Activated CD8-positive, alpha-beta memory T cell treated with anti-CD3 and anti-CD28 coated beads, Interleukin-2, amount 50 U/mL, for 4 hours (primary cell): ENCODE data around the gene SPATA25.
A peak's percentile ranks its signal among the peaks of the same experiment; 100 is the strongest.
"Not testable (repeated sequence)": the region's sequence is repeated elsewhere in the genome, so short reads cannot be mapped to it uniquely, and the experiment has no call there.

Experiments used
- DNase-seq: peaks from one replicate; pipeline ENCODE4 v3.0.0-alpha.2; 2020

Gene SPATA25

DNA sequence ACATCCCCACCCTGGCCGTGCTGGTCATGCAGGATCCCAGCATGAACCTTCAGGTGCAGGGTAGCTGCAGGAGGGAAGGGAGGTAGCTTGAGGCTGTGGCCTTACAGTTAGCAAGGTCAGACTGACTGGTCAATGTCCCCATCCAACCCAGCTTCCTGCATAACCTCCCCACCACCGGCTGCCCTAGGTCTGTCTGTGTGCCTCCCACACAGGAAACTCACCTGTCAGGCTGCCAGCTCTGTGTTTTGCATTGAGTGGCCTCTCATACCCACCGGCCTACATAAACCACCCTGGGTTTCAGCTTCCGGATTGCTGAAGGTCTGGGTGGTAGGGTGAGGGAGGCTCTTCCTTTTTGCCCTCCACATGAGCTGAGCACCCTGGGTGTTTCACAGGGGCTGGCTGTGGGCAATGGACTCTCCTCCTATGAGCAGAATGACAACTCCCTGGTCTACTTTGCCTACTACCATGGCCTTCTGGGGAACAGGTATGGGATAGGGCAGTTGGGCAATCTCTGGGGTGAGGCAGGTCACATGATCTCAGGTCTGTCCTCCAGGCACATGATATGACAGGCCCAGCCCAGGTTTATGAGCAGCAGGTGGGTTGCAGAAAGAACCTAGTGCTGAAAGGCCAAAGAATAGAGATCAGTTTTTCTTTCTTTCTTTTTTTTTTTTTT, 5.5 kb upstream of the SPATA25 start:
- no peak for DNase-seq

DNA sequence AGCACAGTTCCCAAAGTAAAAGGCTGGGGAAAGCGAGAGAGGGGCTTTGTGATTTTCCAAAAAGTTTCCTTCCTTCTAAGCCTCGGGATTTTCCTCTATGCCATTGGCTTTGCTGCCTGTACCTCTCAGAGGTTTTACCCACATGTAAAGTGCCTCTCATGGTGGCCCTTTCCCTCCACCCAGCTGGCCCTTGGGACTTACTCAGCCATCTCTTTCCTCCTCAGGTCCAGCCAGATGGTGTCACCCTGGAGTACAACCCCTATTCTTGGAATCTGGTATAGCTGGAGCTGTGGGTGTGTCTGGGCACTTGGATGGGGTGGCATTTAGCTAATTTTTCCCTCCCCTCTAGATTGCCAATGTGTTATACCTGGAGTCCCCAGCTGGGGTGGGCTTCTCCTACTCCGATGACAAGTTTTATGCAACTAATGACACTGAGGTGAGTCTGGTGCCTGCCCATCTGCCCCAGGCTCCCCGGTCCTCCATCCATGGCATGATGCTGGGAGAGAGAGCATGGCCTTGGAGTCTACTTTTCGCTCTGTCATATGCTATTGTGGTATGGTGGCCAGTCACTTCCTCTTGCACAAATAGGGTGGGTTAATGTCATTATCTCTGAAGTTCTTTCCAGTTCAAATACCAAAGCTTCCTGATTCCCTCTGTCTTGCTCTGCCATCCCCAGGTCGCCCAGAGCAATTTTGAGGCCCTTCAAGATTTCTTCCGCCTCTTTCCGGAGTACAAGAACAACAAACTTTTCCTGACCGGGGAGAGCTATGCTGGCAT, 4.8 kb upstream of the SPATA25 start:
- DNase-seq = no peak

DNA sequence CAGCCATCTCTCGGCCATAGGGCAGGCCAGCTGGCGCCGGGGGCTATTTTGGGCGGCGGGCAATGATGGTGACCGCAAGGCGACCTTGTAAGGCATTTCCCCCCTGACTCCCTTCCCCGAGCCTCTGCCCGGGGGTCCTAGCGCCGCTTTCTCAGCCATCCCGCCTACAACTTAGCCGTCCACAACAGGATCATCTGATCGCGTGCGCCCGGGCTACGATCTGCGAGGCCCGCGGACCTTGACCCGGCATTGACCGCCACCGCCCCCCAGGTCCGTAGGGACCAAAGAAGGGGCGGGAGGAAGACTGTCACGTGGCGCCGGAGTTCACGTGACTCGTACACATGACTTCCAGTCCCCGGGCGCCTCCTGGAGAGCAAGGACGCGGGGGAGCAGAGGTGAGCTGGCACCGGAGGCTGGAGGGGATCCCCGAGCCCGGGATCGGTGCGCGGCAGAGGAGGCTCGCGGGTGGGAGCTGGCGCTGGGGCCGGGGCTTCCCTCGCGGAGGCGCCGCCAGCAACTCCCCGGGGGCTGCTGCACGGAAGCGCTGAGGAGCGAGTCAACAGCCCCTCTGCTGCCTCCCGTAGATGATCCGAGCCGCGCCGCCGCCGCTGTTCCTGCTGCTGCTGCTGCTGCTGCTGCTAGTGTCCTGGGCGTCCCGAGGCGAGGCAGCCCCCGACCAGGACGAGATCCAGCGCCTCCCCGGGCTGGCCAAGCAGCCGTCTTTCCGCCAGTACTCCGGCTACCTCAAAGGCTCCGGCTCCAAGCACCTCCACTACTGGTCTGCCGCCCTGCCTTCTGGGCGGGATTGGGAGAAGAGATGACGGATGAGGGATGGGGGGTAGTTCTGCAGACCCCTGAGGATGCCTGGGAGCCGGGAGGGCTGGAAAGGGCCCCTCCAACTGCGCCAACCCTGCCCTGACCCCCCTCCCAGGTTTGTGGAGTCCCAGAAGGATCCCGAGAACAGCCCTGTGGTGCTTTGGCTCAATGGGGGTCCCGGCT, 3.9 kb upstream of the SPATA25 start, which contains the start of the genes CTSA and NEURL2:
TSS of gene CTSA (plus strand) at position 351 of the 999 bp plus-strand sequence. CDS start at position 585, 234 bp downstream.
TSS of gene NEURL2 (minus strand) at position 224 of the 999 bp plus-strand sequence. CDS start at position 7, 217 bp downstream.
- DNase-seq = peak; percentile 84

DNA sequence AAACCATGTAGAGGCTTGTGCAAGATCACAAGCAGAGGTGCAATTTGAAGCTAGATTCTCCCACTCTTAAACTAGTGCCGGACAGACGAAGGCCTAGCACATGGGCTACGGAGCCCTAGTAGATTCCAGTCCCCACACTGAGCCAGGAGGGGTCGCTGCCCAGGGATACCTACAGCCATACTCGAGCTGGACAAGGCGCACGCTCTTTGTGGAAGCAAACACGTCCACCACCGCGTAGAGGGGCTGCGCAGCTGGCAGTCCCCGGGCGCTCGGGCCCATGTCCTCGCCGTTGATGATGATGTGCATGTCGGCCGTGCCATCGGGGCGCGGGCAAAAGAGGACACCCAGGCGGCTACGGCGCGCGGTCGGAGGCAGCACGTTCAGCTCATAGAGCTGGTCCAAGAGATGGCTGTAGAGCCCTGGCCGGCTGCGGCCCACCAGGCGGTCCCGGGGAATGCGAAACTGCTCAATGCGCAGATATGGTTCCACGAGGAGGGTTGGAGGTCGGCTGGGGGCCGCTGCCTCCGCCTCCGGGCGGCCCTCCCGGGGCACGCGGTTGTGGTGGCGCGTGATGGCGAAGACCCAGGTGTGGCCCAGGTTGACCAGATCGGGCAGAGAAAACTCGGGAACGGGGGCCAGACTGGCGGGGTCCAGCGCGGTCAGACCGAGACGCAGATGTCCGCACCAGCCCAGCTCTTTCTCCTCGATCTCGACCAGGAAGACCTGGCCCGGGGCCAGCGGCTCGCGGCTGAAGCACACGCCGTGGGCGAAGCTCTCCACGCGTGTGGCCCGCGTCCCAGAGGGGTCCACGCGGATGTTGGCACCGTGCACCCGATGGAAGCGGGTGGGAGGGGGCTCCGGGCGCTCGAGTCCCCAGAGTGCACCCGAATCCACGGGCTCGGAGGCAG, 2.9 kb upstream of the SPATA25 start:
- DNase-seq = peak; percentile 54

DNA sequence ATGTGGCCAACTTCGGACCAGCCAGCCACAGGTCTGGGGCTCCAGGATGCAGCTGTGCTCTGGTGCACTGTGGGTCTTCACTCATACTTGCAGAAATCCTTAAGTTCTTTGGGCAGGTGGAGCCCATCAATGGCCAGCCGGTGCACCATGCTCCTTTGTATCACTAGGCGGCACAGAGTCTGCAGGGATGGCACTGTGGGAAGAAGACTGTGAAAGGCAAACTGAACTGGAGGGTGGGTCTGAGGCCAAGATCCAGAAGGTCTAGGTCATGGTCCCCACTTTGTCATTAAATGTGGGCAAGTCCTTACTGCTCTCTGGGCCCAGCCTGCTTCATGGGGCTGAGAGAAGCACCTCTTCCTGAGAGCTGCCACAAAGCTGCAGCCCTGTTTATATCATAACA, 1.3 kb upstream of the SPATA25 start:
- DNase-seq = no peak

DNA sequence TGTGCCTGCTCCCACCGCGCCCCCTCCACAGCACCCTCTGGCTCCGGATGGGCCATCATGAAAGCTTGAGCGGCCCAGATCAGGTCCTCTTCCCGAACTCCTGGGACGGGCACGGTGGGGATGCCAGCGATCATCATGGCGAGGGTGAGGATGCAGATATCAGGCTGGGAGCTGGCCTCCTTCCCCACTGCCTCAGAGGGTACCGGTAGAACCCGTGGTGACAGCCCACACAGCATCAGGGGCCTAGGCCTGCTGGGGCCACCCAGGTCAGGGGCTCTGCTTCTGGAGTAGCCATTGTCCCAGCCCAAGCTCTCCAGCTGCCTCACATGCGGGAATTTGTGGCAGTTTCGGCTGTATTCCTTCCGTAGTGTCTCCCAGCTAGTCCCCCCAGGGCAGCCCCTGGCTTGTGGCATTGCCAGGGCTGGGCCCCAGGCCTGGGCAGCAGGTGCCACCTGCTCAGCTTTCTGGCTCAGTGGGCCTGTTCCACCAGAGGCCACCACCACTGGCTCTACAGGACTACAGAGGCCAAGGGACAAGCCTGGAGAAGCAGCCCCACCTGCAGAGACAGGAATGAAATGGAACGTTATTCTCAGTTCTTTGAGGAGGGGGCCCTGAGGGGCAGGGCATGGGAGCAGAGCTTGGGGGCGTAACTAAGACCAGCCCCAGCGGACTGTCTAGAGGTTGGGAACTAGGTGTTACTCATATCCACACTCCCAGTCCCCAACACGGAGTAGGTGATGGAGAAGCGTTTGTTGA, 654 bp downstream of the SPATA25 start:
- no peak for DNase-seq

DNA sequence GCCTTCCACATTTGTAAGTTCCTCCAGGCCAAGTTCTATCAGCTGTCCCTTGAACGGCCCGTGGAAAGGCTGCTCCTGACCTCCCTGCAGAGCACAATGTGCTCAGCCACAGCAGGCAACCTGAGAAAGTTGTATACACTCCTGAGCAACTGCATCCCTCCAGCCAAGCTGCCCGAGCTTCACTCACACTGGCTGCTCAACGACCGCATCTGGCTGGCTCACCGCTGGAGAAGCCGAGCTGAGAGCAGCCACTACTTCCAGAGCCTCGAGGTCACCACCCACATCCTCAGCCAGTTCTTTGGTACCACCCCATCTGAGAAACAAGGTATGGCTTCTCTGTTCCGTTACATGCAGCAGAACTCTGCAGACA, 4.3 kb downstream of the SPATA25 start:
- DNase-seq = no peak

DNA sequence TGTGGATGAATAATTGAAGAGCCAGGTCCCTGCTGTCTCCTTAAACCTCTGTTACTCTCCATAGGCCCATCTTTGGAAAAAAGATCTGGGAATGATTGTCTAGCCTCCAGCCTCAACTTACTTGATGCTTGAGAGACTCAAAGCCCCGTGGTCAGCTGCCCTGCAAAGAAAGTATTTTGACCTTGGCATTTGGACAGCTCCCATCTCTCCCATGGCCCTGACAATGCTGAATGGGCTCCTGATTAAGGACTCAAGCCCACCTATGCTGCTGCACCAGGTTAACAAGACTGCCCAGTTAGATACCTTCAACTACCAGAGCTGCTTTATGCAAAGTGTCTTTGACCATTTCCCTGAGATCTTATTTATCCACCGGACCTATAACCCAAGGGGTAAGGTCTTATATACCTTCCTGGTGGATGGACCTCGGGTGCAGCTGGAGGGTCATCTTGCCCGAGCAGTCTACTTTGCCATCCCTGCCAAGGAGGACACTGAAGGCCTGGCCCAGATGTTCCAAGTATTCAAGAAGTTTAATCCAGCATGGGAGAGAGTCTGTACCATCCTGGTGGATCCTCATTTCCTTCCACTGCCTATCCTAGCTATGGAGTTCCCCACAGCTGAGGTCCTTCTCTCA, 4.8 kb downstream of the SPATA25 start:
- DNase-seq = no peak

DNA sequence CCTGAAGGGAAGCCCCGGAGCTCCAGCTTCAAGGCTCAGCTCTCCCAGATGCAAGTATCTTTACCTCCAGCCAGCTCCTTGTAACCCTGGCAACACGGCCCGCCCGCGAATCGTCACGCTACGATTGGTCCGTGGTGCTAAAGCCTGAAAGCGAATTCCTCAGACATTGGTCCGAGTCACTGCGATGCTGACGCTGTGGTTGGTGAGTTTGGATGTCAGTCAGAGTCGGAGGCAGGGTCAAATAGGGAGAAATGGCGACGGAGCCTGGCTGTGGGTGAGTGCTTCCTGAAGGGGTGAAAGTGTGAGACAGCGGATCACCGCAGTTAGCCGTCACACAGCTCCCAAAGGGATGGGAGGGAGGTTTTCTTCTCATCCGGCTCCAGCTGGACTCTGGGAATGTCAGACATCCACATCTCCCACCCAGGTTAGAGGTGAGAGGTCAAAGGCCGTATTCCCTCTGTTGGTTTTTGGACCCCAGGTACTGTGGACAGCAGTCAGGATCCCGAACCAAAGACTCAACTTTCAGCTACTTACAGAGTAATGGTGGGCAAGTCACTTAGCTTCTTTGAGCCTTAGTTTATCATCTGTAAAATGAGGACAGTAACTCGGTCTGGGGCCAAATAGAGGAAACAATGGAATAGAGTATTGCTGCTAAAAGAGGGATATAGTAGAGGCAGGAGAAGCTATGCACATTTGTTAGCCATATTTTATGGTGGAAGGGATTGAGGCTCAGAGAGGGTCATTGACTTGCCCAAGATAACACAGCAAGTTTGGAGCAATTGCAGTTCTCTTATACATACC, 6.2 kb downstream of the SPATA25 start, which contains the start of gene ZSWIM1:
TSS of gene ZSWIM1 (plus strand) at position 240 of the 801 bp plus-strand sequence. CDS start 1,366 bp downstream, outside the sequence.
- DNase-seq = peak; percentile 99

DNA sequence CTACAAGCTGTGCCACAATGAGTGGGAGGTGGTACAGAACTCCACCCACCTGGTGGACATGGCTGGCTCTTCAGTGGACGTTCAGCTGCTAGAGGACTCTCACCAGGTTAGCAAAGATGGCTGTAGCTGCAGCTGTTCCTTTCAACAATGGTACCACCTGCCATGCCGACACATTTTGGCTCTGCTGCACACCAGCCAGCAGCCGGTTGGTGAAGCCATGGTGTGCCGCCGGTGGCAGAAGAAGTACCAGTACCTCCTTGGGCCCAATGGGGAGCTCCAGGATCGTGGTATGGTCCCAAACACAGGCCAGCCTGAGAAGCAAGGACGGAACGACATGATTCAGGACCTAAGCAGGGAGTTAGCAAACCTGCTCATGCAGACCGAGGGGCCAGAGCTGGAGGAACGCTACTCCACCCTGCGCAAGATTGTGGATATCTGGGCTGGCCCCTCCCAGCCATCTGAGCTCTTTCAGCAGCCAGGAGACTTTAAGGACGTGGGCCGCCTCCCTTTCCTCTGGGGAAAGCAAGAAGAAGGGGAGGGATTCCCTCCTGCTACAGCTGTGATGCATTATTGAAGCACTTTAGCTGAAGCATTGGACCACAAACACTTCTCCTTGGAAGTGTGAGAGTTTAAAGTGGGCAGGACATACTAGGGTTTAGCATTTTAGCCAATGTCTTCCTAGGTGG, 9.2 kb downstream of the SPATA25 start:
- no peak for DNase-seq

DNA sequence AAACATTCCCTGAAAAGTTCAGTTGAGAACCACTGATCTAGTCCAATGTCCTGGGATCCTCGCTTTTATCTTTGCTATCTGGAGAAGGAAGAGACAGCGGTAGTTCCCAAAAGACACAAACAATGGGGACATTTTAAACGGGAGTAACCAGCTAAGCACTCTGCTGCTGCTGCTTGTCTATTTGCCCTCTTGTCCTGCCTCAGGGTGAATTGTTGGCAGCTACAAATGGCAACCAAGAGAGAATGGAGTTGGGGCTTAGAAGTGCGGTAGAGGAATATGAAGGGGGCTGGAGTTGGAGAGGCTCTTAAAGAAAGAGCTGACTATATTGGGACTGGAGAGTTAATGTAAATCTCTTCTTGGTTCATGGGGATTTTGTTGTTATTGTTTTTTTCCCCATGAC, 12.8 kb downstream of the SPATA25 start:
- no peak for DNase-seq

DNA sequence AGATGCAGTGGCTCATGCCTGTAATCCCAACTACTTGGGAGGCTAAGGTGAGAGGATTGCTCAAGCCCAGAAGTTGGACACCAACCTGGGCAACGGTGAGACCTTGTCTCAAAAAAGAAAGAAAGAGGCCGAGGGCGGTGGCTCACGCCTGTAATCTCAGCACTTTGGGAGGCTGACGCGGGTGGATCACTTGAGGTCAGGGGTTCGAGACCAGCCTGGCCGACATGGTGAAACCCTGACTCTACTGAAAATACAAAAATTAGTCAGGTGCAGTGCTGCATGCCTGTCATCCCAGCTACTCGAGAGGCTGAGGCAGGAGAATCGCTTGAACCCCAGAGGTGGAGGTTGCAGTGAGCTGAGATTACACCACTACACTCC, 13.3 kb downstream of the SPATA25 start:
- DNase-seq = not testable (repeated sequence)

DNA sequence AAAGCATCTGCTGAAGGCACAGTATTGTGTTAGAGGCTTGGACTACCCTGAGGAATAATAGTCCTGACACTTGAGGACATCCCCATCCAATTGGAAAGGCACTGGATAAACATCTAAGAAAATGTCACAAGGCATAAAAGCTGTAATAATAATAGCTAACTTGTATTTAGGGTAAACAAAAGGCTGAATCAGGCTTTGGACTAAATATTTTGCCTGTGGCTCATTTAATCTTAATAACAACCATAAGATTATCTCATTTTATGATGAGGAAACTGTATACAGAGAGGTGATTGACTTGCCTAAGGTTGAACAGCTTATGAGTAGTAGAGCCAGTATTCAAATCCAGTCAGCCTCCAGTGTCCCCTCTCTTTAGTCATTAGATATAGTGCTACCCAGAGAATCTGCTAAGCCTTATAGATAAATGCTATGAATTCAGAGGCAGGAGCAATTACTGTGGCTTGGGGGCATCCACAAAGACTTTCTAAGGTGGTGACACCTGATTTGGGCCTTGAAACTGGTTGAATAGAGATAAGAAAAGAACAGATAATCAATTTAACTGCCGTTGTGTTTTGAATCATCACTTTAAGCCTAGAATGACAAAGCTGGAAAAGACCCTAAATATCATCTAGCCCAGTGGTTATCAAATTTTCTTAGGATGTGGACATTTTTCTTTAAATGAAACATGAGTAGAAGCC, 13.9 kb downstream of the SPATA25 start:
- no peak for DNase-seq

DNA sequence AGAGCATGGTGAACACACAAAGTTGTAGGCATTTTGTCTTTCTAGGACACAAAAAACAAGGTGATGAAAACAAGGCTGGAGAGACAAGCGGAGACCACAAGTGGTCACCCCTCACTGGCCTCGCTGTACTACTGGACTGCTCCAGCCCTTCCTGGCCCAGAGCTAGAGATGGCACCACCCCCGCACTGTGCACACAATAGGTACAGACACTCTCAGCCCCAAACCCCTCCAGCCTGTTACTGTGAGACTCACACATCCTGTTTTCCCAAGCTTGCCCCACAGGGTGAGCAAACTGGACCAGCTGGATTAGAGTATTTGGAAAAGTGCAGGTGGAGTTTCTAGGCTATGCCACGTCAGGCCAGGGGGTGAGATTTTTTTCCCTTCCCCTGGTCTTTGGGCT, 14.8 kb downstream of the SPATA25 start:
- DNase-seq = no peak

DNA sequence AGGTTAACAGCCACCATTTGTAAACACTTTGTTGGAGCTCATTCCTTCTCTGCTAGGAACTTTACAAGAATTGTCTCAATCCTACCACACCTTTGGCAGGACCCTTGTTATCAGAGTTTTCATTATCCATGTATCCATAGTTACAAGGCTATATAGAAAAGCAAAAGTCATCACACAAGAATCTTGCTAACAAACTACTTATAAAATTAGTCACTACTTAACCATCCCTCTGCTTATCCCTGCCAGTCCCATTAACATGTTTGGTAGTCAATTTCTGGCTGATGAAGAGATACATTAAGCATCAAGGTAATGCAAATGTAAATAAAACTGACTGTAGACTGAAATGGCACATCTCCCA, 19.6 kb downstream of the SPATA25 start:
- no peak for DNase-seq

DNA sequence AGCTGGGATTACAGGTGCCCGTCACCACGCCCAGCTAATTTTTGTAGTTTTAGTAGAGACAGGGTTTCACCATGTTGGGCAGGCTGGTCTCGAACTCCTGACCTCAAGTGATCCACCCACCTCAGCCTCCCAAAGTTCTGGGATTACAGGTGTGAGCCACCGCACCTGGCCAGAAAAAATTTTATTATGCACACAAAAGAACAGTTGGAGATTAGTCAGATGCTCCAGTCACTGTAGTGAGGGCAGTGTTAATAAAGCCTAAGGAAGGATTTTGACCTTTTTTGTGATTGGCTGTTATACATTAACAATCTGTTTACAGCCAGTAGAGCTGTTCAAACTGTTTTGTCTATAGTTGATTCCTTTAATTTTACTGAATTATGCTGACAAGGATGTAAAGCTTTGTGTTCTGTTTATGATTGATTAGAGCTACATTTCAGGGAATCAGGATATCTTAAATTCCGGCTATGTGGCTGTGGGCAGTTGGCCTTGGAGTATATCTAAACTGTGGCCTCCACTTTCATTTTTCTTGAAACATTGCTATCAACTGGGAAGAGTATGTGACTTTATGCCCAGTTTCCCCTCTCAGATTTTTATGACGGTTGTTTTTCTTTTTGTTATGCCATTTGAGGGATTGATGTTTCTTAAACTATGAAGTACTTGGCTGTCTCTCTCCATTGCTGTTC, 20.1 kb downstream of the SPATA25 start:
- DNase-seq = no peak

DNA sequence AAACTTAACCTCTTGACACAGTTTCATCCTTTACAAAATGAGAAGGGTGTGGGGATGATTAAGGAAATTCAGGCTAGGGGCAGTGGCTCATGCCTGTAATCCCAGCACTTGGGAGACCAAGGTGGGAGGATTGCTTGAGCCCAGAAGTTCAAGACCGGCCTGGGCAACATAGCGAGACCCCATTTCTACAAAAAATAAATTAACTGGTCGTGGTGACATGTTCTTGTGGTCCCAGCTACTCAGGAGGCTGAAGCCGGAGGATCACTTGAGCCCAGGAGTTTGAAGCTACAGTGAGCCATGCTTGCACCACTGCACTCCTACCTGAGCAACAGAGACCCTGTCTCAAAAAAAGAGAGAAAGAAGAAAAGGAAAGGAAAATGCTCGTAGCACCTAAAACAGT, 21.0 kb downstream of the SPATA25 start:
- DNase-seq = no peak
